ENCODE results near the gene CYP39A1.
A peak's percentile ranks its signal among the peaks of the same experiment; 100 is the strongest.

The CYP39A1 gene

DNA sequence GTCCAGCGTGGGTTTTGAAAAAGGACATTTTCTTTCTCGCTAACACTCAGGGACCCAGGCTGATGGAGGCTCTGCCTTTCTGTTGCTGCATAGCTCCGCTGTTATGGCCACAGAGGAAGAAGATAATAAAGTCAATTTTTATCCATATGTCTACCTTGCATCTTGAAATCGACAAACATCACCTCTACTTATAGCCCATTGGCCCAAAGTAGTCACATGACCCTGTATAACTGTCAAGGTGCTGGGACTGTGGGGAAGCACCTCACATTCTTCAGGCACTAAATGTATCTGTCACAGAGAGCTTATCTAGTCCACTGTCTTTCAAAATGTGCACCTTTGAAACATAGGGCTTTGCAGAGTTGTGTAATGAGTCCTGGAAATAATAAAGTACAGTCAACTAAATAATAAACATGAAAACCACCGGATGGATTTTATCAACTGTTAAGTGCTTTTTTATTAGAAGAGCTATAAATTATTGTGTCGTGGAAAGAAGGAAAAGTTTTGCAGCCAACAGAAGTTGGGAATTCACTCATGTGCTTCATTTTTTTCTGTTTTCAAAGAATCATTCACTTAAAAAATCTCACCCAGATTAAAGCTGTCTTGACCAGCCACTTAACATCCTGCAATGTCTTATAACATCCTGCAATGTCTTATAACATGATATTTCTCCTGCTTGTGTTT lies 113.7 kb downstream of the CYP39A1 start:
- in situ Hi-C loops (cut with HindIII; ENCODE audit: low sequenced_read_pairs) = no loop called here
- TF ChIP-seq CTCF (IDR thresholded peaks at IDR 0.05; ENCODE audit: low read depth, low read length) = no peak
- no peak for DNase-seq (ENCODE audit: low read depth, low spot score)

DNA sequence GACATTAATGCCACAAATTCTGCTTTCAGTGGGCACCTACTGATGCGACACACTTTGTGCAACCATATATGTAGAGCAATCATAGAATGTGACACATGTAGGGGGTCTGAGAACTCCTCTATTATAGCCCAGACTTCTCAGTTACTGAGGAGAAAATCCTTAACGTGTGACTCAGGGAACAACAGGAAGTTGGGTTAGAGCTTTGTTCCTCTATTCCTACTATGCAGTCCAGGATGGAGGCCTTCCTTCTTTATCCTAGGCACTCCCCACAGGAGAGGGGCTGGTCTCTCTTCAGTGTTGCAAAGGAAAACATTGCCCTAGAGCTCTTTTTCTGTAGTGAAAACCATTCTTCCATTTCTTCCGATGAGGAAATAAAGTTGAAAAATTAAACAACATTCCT lies 121.7 kb downstream of the CYP39A1 start:
- no peak overlapping the region for H3K4me3 ChIP-seq (ENCODE audit: low read depth, low read length)
- TF ChIP-seq CTCF (IDR thresholded peaks at IDR 0.05; ENCODE audit: low read depth, low read length) = no peak
- no peak for DNase-seq (ENCODE audit: low read depth, low spot score)
- in situ Hi-C loops (cut with HindIII; ENCODE audit: low sequenced_read_pairs) = no loop called here

More for the DNA sequence above, 113.7 kb downstream of the CYP39A1 start:
- H3K4me3 ChIP-seq (ENCODE audit: low read depth, low read length) = no peak overlapping the region

- H3K4me3 ChIP-seq (ENCODE audit: low read depth, low read length) = no peak overlapping the region
- in situ Hi-C loops (cut with HindIII; ENCODE audit: low sequenced_read_pairs) = no loop called here
- no peak for TF ChIP-seq CTCF (IDR thresholded peaks at IDR 0.05; ENCODE audit: low read depth, low read length)
- DNase-seq (ENCODE audit: low read depth, low spot score) = no peak
Measured at GRCh38 chr6:46528961-46529750, 123.5 kb downstream of the CYP39A1 start.

DNA sequence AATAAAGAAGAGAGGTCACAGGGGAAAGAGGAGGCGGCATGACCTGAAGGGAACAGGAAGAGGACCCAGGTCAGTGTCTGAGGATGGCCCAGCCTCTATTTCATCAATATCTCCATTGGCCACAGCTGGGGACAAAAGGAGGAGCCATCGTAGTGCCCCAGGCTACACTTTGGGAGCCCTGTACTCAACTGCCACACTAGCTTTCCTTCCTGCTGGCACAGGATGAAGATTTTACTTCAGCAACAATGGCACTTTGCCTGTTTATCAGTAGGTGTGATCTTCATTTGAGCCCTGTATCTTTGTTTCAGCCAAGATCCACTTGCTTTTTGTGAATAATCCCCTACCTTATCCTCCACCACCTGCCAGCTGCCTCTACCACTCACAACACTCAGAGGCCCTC lies 126.0 kb downstream of the CYP39A1 start:
- TF ChIP-seq CTCF (IDR thresholded peaks at IDR 0.05; ENCODE audit: low read depth, low read length) = no peak
- in situ Hi-C loops (cut with HindIII; ENCODE audit: low sequenced_read_pairs) = no loop called here
- DNase-seq (ENCODE audit: low read depth, low spot score) = no peak
- no peak overlapping the region for H3K4me3 ChIP-seq (ENCODE audit: low read depth, low read length)

GRCh38 chr6:46525583-46525982 lies 127.0 kb downstream of the CYP39A1 start:
- in situ Hi-C loops (cut with HindIII; ENCODE audit: low sequenced_read_pairs) = no loop called here
- no peak for TF ChIP-seq CTCF (IDR thresholded peaks at IDR 0.05; ENCODE audit: low read depth, low read length)
- no peak overlapping the region for H3K4me3 ChIP-seq (ENCODE audit: low read depth, low read length)
- DNase-seq (ENCODE audit: low read depth, low spot score) = no peak

- H3K4me3 ChIP-seq (ENCODE audit: low read depth, low read length) = no peak overlapping the region
- no peak for TF ChIP-seq CTCF (IDR thresholded peaks at IDR 0.05; ENCODE audit: low read depth, low read length)
- peak; percentile 50 for DNase-seq (ENCODE audit: low read depth, low spot score)
- in situ Hi-C loops (cut with HindIII; ENCODE audit: low sequenced_read_pairs) = no loop called here
Measured at GRCh38 chr6:46521464-46521971, 131.1 kb downstream of the CYP39A1 start.
